Measurements from ENCODE around the gene TUT1. TPM values are rescaled to one million over a fixed set of nuclear protein-coding genes. Genes with fewer than 3 reads are reported as not detected.

Gene TUT1
- total RNA-seq, 4 donors from 2014 or later, result 3.8 to 9.6 (median 7.6) TPM

DNA sequence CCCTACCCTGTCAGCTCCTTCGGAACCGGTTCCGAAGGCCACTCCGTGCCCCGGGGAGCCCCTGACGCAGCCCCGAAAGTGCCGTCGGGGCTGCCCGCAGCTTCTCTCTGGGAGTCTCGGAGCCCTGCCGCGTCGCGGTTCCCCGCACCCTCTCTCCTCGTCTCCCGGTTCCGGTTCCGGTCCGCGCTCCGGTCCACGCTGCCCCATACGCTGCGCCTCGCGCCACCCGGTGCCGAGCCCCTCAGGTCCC, 9.7 kb upstream of the TUT1 start:
- Histone ChIP-seq H3K4me3 (peak overlapping the region; percentile 80 to 96), H3K4me1 (peaks cover 3 to 53% (median 21%) of the 10 kb centered on the region in 3 donors)

DNA sequence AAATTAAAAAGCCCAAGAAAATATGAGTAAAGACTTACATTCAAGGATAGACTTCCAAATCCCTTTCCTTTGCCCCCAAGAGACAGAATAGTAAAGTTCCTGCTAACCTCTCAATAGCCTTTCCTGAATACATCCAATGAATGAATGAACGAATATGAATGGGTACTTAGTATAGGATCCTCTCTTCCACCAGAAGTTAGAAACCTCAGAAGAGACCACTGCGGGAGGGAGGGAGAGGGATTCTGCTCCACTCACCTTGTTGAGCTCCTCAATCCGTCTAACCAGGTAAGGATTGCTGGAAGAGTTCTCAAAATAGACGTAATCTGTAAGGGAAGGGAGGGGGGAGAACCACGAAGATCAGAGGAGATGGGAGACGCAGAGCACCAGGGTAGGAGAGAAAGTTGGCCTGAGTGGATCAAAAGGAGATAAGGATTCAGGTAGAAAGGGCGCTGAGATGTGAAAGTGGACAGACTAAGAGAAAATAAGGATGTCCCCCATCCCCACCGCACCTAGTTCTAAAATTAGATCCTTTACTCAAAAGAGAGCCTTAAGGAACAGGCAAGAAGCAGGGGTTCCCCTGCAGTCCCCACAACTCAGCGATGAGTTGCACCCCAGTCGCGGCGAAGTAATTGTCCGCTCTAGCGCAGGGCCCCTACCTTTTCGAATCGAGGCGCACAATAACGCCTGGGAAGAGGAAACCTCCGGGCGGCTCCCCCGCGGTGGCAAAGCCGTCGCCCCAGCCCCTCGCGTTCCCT, 9.2 kb upstream of the TUT1 start:
- TF ChIP-seq POLR2A (IDR thresholded peaks at IDR 0.05) (no peak), POLR2AphosphoS5 (IDR thresholded peaks at IDR 0.05) (no peak), EP300 (IDR thresholded peaks at IDR 0.05) (no peak)
- TF ChIP-seq, protein P1, sequence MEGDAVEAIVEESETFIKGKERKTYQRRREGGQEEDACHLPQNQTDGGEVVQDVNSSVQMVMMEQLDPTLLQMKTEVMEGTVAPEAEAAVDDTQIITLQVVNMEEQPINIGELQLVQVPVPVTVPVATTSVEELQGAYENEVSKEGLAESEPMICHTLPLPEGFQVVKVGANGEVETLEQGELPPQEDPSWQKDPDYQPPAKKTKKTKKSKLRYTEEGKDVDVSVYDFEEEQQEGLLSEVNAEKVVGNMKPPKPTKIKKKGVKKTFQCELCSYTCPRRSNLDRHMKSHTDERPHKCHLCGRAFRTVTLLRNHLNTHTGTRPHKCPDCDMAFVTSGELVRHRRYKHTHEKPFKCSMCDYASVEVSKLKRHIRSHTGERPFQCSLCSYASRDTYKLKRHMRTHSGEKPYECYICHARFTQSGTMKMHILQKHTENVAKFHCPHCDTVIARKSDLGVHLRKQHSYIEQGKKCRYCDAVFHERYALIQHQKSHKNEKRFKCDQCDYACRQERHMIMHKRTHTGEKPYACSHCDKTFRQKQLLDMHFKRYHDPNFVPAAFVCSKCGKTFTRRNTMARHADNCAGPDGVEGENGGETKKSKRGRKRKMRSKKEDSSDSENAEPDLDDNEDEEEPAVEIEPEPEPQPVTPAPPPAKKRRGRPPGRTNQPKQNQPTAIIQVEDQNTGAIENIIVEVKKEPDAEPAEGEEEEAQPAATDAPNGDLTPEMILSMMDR (IDR thresholded peaks at IDR 0.05), result no peak
- H3K27ac ChIP-seq, result peak overlapping the region; percentile 91 to 99 (median 96)
- peaks cover 0 to 52% of the 10 kb centered on the region in 2 donors for H3K36me3 ChIP-seq
- peak overlapping the region; percentile 80 to 96 for H3K4me3 ChIP-seq
- 0% methylated on average over 2 to 15 of the region's 26 CpGs for WGBS, 2 donors (ENCODE audit: low coverage in 1 of 2)
- peaks cover 3 to 53% (median 21%) of the 10 kb centered on the region in 3 donors for H3K4me1 ChIP-seq
- no peak for ATAC-seq
- H3K9me3 ChIP-seq, result no peaks in the 10 kb centered on the region
- H3K27me3 ChIP-seq, result no peaks in the 10 kb centered on the region

More for the DNA sequence above, 9.7 kb upstream of the TUT1 start:
- Histone ChIP-seq H3K36me3 (peaks cover 0 to 52% of the 10 kb centered on the region in 2 donors), H3K9me3 (no peaks in the 10 kb centered on the region), H3K27ac (peak overlapping the region; percentile 91 to 99 (median 96)), H3K27me3 (no peaks in the 10 kb centered on the region)
- ATAC-seq, result peak; percentile 14
- no peak for TF ChIP-seq POLR2AphosphoS5 (IDR thresholded peaks at IDR 0.05)
- WGBS, 2 donors (ENCODE audit: low coverage in 1 of 2), result no CpG with 5 or more reads among the region's 30 CpGs

DNA sequence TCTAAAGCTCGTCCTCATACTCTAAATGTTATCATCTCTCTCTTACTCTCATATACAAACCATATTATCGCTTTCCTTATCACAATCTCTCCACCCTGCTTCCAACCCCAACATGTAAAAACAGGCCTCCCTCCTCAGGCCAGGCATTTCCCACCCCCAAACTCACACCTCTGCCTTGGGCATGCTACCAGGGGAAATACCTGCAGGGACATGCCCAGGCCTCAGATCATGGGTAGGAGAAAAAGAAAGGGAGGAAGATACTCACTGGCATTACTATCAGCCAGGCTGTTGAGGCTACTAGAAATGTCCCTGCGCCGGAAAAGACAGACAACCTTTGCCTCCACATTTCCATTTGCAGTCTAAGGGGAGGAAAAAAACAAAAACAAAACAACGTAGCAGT, 8.6 kb upstream of the TUT1 start:
- H3K4me1 ChIP-seq, result peaks cover 3 to 53% (median 21%) of the 10 kb centered on the region in 3 donors
- 24% methylated on average over 3 to 5 of the region's 5 CpGs for WGBS, 2 donors (ENCODE audit: low coverage in 1 of 2)
- H3K27ac ChIP-seq, result peak overlapping the region; percentile 13 to 99 (median 96)
- ATAC-seq, result no peak
- no peaks in the 10 kb centered on the region for H3K27me3 ChIP-seq
- peak overlapping the region in 1 of 2 donors; percentile 96 for H3K4me3 ChIP-seq
- peaks cover 0 to 52% of the 10 kb centered on the region in 2 donors for H3K36me3 ChIP-seq
- no peaks in the 10 kb centered on the region for H3K9me3 ChIP-seq
- no peak for TF ChIP-seq EP300 (IDR thresholded peaks at IDR 0.05)
- TF ChIP-seq, protein P1 (IDR thresholded peaks at IDR 0.05), result no peak
- TF ChIP-seq POLR2AphosphoS5 (IDR thresholded peaks at IDR 0.05), result no peak
- no peak for TF ChIP-seq POLR2A (IDR thresholded peaks at IDR 0.05)

DNA sequence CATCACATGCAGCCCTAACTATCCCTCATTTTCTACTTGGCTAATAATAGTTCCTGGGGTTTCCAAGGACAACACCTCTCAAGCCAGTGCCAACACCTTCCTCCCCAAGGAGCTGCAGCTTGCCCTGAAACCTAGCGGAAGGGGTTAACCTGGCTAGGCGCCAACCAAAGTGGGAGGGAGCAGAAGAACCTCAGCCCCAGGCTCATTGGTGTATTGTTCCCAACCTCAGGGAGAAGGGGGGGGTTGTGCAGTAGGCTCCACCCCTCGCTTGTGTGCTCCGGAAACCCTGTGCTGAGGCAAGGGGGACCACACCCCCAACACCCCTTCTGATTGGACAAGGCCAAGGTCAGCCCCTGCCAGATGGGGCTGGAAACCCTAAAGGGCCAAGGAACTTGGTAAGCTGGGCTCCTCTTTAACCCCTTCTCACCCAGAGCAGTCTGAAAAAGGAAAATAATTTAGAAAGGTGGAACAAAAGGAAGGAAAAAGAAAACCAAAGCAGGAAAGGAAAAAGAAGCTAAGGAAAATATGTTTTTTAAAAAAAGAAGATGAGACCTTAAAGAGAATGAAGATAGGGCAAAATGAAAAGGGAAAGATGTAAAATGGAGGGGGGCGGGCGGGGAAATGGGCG, 7.9 kb upstream of the TUT1 start:
- Histone ChIP-seq H3K27me3 (no peaks in the 10 kb centered on the region), H3K4me3 (peak overlapping the region in 1 of 2 donors; percentile 96), H3K9me3 (no peaks in the 10 kb centered on the region), H3K27ac (peak overlapping the region; percentile 16 to 99 (median 96)), H3K36me3 (peaks cover 0 to 52% of the 10 kb centered on the region in 2 donors), H3K4me1 (peaks cover 3 to 56% (median 21%) of the 10 kb centered on the region in 3 donors)
- WGBS, 2 donors (ENCODE audit: low coverage in 1 of 2), result 33 to 69% methylated on average over 4 to 6 of the region's 7 CpGs
- ATAC-seq, result peak; percentile 84
- TF ChIP-seq, protein P1 (IDR thresholded peaks at IDR 0.05), result no peak
- TF ChIP-seq POLR2AphosphoS5 (IDR thresholded peaks at IDR 0.05), result peak; percentile 88
- no peak for TF ChIP-seq EP300 (IDR thresholded peaks at IDR 0.05)
- TF ChIP-seq POLR2A (IDR thresholded peaks at IDR 0.05), result no peak

DNA sequence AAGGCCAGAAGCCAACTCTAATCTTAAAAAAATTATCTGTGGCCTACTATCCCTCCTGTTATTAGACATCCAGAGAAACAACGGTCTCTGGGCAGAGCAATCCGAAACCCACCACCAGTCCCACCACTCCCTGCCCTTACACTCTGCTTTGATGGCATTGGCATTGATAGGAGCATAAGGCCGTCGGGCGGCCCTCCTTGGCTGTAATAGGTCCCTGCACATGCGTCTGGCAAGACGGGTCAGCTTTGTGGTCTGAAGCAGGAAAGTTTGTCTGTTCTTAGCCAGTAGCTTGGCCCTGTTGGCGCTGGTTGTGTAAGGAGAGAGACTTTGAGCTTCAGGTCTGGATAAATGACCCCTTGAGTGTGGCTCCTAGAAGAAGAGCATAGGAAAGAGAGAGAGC, 3.8 kb upstream of the TUT1 start:
- peak overlapping the region in 1 of 4 donors; percentile 12 for H3K27ac ChIP-seq
- peaks cover 0 to 54% of the 10 kb centered on the region in 2 donors for H3K36me3 ChIP-seq
- ATAC-seq, result no peak
- H3K27me3 ChIP-seq, result no peaks in the 10 kb centered on the region
- 64 to 80% methylated on average over 6 to 7 of the region's 8 CpGs for WGBS, 2 donors (ENCODE audit: low coverage in 1 of 2)
- H3K9me3 ChIP-seq, result no peaks in the 10 kb centered on the region
- TF ChIP-seq, protein P1 (IDR thresholded peaks at IDR 0.05), result no peak
- TF ChIP-seq POLR2AphosphoS5 (IDR thresholded peaks at IDR 0.05), result no peak
- TF ChIP-seq POLR2A (IDR thresholded peaks at IDR 0.05), result no peak
- no peak for TF ChIP-seq EP300 (IDR thresholded peaks at IDR 0.05)
- no peak overlapping the region for H3K4me3 ChIP-seq
- peaks cover 3 to 62% (median 33%) of the 10 kb centered on the region in 3 donors for H3K4me1 ChIP-seq
